Measurements from ENCODE around the gene CFAP65.

CFAP65 gene

DNA sequence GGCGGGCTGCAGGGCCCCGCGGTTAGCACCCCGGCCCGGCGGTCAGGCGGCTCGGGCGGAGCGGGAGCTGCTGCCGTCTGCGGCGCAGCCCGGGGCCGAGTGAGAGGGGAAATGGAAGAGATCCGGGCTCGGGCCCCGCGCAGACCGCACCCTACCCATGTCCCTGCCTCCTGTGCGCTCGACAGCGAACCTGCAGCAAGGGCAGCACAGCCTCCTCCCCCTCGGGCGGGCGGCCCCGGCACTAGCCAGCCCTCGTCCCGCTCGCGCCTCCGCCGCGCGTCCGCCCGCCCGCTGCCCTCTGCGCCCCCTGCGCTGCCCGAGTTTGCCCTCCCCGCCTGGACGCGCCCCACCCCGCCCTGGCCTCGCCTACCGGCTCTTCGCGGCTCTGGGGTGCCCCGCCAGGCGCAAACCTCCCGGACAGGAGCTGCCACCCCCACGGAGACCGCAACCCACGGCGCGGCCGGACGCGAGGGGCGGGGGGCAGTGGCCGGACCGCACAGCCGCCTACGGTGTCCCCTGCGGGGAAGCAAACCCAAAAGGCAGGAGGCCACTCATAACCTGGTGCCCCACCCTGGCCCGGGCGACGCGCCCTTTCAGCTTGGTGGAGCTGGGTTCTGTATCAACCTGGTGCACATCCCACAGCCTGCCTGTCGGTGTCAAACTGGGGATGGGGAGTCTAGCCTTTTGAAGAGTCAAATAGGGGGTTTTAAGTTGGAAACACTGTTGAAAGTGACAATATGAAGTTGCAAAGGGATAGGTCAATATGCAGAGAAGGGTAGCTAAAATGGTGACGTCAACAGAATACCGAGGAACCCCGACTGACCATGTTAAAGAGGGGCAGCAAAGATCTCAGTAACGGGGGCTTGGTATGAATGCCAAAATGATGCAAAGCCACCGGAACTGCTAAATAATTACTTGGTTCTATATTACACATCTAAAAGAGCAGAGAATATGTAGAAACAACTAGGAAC, 19.8 kb upstream of the CFAP65 start, which contains the start of gene IHH:
IHH (minus strand) TSS at position 101 of the 971 bp plus-strand sequence. CDS start 454 bp downstream, outside the sequence.
- no peak for DNase-seq

DNA sequence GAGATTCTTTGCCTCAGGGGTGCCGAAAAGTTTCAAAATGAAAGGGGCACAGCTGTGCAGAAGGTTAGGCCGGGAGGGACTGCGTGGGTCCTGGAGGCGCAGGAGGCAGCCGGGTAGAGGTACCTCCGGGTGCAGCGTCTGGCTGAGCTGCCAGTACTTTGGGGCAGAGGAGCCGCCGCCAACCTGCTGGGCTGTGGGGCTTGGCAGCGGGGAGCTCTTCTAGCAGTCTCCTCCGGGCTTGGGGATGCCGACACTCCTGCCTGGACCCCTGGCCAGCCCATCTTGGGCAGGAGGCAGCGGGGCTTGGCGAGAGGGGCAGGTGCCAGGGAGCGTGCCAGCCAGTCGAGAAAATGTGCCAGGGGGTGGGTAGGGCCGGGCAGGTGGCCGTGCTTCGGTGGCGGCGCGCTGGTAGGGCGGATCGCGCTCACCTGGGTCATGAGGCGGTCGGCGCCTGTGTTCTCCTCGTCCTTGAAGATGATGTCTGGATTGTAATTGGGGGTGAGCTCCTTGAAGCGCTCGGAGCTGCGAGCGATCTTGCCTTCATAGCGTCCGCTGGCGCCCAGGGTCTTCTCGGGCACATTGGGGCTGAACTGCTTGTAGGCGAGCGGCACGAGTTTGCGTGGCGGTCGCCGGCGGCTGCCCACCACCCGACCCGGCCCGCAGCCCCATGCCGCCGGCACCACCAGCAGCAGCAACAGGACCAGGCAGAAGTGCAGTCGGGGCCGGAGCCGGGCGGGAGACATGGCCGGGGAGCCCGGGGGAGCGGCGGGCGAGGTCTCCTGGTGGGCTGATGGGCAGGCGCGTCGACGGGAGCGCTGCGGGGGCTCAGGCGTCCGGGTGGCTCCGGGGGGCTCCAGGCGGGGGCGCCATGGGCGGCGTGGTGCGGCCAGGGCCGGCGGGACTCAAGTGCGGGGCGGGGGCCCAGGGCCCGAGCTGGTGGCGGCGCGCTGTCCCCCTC, 18.7 kb upstream of the CFAP65 start:
- DNase-seq, result no peak

DNA sequence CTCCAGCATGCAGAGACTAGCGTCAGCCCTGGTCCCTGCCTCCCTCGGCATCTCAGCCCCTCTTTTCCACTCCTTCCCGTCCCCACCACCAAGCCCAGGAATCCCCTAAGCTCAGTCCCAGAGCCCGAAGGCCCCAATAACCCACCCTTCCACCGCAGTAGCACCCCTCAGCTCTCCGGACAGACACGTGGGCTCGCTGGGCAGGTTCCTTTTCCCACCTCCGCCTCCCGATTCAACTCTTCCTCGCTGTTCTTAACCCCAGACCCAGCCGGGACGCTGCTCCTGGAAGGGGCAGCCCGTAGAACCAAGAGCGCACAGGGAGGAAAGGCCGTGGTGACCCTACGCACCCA, 18.0 kb upstream of the CFAP65 start:
- no peak for DNase-seq

DNA sequence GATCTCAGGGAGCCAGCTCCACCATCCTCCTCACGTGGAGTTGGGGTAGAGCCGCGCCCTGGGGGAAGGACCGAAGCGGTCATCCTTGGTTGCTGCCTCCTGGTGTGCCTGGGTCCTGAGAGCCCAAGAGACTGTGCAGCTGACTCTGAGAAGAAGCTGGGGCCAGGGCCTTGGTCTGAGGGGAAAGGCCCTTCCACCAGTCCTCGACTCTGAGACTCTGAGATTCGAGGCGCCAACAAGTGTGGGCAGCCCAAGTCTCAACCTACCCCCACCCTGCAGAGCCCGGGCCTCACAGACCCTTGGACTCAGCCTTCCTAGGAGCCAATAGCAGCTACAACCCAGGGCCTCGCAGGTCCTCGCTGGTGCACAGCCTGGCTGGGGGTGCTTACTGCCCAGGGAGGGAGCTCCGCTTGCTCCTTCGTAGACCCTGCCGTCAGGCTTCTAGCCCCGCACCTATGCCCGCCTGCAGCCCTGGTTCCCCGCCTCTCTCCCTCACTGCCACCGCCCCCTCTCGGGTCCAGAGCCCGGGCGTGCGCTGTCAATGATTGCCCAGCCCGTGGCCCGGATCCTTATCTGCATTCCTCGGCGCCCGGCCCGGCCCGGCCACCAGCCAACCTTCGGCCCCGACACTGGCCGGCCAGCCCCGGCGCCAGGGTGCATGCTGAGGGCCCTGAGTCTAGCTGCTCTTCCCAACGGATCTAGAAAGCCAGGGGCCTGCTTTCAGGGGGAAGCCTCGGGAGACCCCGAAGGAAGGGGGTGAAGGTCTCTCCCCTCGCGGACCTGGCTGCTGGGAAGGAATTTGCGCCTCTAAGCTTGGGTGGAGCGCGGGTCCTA, 17.4 kb upstream of the CFAP65 start:
- no peak for DNase-seq

DNA sequence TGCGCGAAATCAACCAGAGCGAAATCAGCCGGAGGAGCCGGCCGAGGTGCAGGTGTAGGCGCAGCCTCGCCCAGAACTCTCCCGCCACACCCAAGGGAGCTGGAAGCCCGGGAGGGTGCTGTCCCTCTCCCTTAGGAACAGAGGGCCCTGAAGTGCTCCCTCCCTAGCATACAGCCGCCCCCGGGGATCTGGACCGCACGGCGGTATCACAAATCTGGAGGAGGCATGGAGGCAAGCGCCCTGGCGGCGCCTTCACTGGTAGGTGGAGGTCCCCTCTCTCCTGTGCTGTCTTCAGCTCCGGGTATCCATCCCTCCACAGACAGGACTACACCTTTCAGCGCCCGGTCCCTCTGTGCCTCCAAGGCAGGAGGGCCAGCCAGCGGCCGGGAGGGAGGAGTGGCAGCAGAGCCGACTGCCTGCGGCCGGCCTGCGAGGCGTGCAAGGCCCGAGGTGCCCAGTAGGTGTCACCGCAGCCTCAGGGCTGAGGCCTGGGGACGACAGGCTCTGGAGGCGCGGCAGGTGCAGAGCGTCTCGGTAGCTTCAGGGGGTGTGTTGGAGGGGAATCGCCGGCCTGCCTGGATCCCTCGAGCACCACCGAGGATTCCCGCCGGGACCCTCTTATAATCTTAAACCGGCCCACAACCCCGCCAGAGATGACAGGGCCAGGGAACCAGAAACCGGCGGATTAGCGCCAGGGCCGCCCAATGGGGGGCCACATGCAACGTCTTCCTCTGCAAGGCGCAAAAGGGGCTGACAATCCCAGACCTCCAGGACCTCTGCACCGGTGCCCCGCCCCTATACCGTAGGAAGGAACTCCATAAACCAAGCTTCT, 16.6 kb upstream of the CFAP65 start:
- peak; percentile 71 to 72 for DNase-seq

DNA sequence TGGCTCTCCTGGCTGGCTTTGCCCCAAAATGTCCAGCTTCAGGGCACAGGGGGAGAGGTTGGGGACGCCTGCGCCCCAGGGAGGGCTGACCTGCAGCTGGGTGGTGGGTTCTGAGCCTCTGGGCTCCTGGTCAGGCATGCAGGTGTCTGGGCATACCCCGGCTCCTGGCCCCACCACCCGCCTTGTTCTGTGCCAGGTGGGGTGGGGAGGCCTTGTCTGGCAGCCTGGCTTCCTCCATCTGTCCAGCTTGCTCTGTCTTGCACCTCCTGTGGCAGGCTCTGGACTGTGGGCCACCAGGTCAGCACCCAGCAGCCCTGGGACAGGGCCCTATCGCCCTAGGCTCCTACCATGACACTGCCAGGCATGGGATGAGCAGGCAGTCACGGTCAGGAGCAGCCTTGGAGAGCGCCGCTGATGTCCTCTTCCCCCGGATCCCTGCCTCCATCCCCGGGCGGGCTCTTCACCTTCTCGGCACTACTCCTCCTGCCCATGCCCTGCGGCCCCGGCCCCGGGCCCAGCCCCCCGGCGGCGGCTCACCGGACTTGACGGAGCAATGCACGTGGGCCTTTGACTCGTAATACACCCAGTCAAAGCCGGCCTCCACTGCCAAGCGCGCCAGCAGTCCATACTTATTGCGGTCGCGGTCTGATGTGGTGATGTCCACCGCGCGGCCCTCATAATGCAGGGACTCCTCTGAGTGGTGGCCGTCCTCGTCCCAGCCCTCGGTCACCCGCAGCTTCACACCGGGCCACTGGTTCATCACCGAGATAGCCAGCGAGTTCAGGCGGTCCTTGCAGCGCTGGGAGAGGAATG, 15.8 kb upstream of the CFAP65 start:
- no peak for DNase-seq

DNA sequence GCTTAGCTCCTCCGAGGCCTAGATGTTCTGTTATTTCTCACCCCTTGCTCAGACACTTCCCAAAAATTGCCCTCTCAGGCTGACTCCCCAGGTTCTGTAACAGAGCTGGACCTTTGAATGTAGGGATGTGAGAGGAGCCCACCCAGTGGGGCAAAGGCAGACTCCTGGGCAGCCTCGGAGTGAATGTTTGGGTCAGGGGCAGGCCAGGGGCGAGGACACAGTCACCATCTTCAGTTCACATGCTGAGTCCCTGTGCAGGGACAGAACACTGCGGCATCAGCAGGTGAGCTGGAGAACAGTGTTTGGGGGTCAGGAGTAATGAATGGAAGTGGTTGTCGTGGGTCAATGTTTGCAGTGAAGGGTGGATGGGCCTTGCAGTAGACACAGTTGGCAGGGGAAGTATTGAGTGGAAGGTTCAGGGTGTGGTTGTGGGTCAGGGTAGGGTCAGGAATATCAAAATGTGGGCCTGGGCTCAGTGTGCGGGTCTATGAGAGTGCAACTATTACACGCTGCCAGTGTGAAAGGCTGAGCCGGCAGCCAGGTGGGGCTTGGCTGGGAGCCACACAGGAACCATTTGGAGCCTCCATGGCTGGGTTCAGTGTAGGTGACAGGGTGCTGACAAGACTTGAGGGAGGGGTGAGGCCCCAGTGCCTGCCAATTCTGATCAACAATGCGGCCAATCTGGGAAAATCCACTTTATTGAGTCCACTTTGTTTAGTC, 15.0 kb upstream of the CFAP65 start:
- DNase-seq, result no peak

DNA sequence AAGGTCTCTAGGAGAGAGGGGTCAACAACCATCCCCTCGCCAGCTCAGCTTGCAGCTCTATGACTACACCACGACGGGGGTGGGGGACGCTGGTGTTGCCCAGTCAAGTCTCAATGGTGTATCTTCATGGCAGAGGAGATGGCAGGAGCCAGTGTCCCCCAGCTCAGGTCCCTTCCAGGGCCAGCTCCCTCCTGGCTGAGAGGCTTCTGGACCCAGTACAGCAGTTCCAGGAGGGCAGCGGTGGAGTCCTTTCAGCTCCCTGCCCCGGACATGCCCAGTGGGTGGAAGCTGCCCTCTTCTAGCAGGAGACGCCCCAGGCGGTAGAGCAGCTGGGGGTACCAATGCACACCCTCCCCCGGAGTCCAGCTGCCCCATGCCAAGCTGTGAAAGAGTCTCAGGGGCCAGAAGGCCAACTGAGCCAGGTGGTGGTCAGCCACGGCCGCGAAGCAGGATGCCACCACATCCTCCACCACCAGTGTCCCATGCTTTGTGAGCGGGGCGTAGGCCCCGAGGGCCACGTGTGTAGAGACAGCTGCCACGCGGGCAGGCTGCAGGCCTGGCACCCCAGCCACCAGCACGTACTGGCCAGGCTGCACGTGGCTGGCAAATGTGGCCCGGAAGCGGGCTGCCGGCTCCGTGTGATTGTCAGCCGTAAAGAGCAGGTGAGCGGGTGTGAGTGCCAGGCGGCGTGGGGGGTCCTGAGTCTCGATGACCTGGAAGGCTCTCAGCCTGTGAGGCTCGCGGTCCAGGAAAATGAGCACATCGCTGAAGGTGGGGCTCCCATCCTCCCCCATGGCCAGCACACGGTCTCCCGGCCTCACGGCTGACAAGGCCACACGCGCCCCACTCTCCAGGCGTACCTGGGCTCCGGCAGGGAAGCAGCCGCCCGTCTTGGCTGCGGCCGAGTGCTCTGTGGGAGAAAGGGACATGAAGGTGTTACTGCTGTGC, 13.9 kb upstream of the CFAP65 start:
- DNase-seq, result no peak

DNA sequence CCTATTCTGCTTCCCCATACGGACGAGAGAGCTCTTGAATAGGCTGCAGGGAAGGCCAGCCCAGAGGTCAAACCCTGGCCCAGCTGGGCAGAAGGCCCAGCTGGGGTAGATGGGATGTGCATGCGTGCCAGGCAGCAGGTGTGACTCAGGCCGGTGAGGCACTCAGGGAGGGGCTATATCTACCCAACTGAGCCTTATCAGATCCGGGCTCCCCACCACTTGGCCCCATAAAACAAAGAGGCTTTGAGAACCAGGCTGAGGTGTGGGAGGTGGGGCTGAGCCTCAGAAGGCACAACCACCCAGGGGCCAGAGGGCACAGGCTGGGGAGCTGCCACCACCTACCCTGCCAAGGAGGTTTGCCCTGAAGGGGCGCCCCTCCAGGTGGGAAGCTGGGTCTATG, 8.0 kb upstream of the CFAP65 start:
- no peak for DNase-seq

DNA sequence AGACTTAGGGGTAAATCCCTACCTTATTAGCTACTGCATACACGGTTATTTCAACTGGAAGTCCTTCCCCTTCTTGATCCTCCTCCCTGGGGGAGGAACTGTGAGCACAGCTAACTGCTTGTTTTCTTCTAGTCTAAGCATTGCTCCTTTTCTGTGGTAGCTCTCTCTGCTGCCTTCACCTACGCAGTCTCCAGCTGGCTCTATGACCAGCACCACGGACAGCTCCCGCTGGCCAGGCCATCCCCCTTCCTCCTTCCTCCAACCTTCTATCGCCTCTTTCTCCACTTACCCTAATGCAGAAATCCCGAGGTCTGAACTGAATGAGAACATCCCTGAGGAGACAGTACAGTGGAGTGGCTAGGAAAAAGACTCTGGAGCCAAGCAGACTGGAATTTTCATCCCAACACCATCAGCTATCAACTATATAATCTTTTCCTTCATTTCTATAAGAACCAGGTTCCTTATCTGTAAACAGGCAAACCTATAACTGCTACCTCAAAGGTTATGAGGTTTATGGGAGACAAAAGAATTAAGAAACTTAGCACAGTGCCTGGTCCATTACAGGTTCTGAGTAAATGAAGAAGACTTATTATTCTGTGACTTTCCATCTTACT, 4.7 kb upstream of the CFAP65 start:
- no peak for DNase-seq

DNA sequence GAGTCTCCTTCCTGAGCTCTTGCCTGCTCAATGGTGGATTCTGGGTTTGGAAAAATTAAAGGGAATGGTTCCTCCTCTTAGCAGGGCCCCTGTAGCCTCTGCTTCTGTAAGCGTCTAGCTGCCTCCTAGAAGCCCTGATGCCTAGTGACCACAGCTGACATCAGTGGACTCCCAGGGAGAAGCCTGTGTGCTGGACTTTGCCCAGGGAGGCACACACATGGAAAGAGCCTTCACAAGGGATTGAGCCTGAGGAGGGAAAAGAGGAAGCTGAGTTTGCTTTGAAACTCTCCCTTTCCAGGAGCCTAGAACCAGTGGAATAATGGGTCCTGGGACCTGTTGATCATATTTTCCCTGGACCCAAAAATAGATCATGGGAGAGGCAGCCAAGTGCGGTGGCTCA, 1.4 kb upstream of the CFAP65 start:
- no peak for DNase-seq

DNA sequence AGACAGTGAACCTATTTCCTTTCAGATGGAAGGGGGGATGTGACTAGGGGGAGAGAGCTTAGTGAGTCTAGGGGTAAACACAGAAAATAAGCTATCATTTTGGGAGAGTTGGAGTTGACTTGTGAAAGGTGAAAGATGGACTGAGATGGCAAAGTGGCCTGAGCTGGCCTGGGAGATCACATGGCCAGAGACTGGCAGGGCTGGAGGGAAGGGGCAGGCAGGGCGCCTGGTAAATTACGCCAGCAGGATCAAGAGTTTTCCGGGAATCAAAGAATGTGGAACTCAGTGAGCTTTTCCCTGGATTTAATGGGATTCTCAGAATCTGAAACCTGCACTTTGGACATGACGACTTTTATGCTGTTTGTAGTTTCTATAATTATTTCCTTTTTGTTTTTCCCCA, 841 bp upstream of the CFAP65 start:
- no peak for DNase-seq

DNA sequence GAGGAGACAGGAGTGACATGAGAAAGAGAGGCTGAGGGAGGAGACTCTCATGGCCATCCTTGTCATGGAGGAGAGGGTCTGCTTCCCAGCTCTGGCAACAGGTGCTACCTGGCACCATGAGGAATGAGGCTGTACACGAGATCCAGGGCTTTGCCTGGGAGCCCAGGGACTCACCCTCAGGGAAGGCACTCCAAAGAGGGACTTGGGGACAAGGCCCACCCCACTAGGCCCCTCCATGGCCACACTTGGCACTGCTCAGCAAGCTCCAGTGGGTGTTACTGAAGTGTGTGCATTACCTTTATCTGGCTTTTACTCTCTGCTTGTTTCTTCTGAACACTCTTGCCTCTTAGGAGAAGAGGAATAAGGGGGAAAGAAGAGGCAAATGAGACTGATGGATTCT, 2.7 kb downstream of the CFAP65 start:
- DNase-seq, result no peak

DNA sequence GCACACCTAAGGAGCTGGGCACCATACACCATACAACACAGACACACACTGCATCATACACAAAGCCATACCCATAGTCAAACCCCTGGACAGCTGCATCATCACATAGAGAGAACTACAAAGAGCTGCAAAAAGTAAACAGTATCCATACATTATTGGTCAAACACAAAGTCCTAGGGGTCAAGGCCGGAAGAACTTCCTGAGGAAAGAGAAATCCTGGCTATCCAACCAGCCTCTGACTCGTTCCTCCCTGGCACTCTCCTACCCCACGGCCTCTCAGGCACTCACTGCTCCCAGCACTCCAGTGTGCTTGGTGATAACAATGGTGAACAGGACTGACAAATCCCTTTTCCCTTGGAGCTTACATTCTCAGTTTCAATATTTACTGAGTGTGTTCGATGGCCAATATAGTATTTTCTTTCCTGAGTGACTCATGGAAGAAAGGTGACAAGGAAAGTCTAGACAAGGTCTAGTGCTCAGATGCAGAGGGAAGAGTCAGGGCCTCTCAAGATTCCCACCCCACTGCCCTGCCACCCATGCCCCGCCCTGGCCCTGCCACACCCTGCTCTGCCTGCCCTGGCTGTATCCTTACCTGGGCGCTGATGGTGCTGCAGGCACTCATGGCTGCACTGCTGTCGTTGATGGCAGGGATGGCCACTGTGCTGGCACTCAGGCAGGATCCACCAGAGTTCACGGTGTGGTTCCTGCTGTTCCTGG, 3.4 kb downstream of the CFAP65 start:
- no peak for DNase-seq

DNA sequence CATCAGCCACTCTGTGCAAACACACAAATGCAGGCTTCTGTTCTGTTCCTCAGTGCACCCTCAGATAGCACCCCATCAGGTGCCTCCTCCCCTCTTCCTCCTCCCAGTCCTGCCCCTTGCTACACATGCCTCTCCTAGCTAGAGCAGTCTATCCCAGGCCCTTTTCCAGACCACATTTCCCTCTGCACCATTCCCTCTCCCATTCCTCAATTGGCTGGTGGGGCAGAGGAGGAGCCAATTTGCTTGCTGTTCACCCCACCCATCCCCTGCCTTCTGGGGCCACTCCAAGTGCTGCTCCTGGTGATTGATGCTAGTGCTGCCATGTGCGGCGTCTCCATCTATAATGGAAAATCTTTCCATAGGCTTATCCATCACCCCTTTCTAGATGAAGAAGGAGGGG, 5.4 kb downstream of the CFAP65 start:
- no peak for DNase-seq

DNA sequence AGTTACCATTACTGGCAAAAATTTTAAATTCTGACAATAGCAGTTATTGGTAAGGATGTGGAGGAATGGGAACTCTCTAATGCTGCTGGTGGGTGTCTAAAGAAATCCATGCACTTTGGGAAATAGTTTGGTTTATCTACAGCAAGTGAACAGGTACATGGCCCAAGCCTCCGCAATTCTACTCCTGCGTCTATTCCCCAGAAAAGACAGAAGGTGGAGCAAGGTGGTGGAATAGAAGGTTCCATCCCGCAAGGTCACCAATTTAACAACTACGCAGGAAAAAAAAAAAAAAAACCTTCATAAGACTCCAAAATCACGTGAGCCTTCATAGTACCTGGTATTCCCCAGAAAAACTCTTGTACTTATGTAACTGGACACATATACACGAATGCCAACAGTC, 6.5 kb downstream of the CFAP65 start:
- no peak for DNase-seq

DNA sequence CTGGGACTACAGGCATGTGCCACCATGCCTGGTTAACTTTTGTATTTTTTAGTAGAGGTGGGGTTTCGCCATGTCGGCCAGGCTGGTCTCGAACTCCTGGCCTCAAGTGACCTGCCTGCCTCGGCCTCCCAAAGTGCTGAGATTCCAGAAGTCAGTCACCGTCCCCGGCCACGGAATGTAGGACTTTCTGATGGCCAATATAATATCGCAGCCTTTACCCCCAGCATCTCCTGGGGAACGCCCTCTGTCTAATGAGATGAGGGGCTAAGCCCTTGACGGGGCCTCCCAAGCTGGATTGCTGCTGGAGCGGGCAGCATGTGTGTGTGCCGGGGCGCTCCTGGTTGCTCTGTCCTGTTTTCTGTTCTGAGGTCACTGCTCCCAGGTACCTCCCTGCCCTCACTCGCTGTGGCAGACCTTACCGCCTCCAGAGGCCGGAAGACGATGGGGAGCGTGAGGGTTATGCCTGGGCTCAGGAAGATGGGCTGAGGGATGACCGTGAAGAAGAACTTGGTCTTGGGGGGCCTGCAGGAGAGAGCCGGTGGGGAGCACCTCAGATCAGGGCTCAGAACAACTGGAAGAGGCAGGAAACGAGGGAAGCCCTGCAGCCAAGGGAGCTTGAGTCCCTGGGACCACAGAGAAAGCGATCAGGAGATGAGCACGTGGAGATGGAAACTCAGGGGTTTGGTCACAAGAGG, 9.1 kb downstream of the CFAP65 start:
- DNase-seq, result no peak

All from activated CD4-positive, alpha-beta T cell treated with anti-CD3 and anti-CD28 coated beads, Interleukin-2, amount 50 U/mL, for 4 hours (primary cell).